Neural progenitor cell (in vitro differentiated cells): ENCODE measurements around the gene CASTOR1.

Experiments
- CTCF ChIP-seq: fragments of 200-600 bp; sonication (generic); IDR thresholded peaks from 2 replicates; pipeline ENCODE4 v1.5.1; 2017; ENCODE audit warnings: antibody characterized with exemption, mild to moderate bottlenecking
- EZH2 ChIP-seq: fragments of 200-600 bp; sonication (generic); IDR thresholded peaks from 2 replicates; pipeline ENCODE4 v1.6.1; 2017; ENCODE audit warnings: antibody characterized with exemption, mild to moderate bottlenecking, moderate library complexity

- TF ChIP-seq CTCF = no peak
- TF ChIP-seq EZH2 = no peak
These were observed 14.9 kb downstream of the CASTOR1 start for GRCh38 chr22:30274437-30274812.
